Karpas-422 (cell line): ENCODE measurements around the gene SLC25A15. TPM values are rescaled to one million over a fixed set of nuclear protein-coding genes. Genes with fewer than 3 reads are reported as not detected.
"Not testable (repeated sequence)": the region's sequence is repeated elsewhere in the genome, so short reads cannot be mapped to it uniquely, and the experiment has no call there.

Experiments used
- DNase-seq: peaks from one replicate; pipeline ENCODE4 v3.0.0-alpha.2; 2015
- H2AFZ ChIP-seq: fragments of 200-600 bp; sonication (generic); 2 replicates; pipeline ENCODE4 v1.6.1; 2014; ENCODE audit warnings: antibody characterized with exemption, low read length, mixed read lengths
- H3K27ac ChIP-seq: fragments of 200-600 bp; sonication (generic); 2 replicates; pipeline ENCODE4 v1.5.1; 2014; ENCODE audit warnings: mild to moderate bottlenecking, low read length, moderate library complexity
- H3K27me3 ChIP-seq: fragments of 200-600 bp; sonication (generic); 2 replicates; pipeline ENCODE4 v1.6.1; 2014; ENCODE audit warnings: low read length, mixed read lengths
- H3K36me3 ChIP-seq: fragments of 200-600 bp; sonication (generic); 2 replicates; pipeline ENCODE4 v1.6.1; 2014; ENCODE audit warnings: low read length, mixed read lengths; ENCODE audit not compliant: insufficient read depth
- H3K4me1 ChIP-seq: fragments of 200-600 bp; sonication (generic); 2 replicates; pipeline ENCODE4 v1.6.1; 2014; ENCODE audit warnings: mild to moderate bottlenecking, low read length, mixed read lengths
- H3K4me2 ChIP-seq: fragments of 200-600 bp; sonication (generic); 2 replicates; pipeline ENCODE4 v1.6.1; 2014; ENCODE audit warnings: low read length, low read depth, mild to moderate bottlenecking; ENCODE audit not compliant: poor library complexity, severe bottlenecking
- H3K4me3 ChIP-seq: fragments of 200-600 bp; sonication (generic); 2 replicates; pipeline ENCODE4 v1.5.1; 2014; ENCODE audit warnings: mild to moderate bottlenecking, antibody characterized with exemption, low read length, mixed read lengths
- H3K79me2 ChIP-seq: fragments of 200-600 bp; sonication (generic); 2 replicates; pipeline ENCODE4 v1.6.1; 2014; ENCODE audit warnings: mild to moderate bottlenecking, low read length, mixed read lengths
- H3K9ac ChIP-seq: fragments of 200-600 bp; sonication (generic); 2 replicates; pipeline ENCODE4 v1.6.0; 2014; ENCODE audit warnings: low read length
- H3K9me2 ChIP-seq: fragments of 200-600 bp; sonication (generic), shearing (Covaris generic); replicated peaks from 2 replicates; pipeline ENCODE4 v1.6.0; 2014; ENCODE audit warnings: mild to moderate bottlenecking, low read length, moderate library complexity; ENCODE audit not compliant: insufficient read depth
- H3K9me3 ChIP-seq: fragments of 300-700, 200-600 bp; sonication (generic); 2 replicates; pipeline ENCODE4 v1.6.1; 2014; ENCODE audit warnings: low read length, mixed read lengths
- H4K20me1 ChIP-seq: fragments of 200-600 bp; sonication (generic); 2 replicates; pipeline ENCODE4 v1.6.1; 2014; ENCODE audit warnings: mild to moderate bottlenecking, antibody characterized with exemption, low read length, low read depth; ENCODE audit not compliant: insufficient read depth
- total RNA-seq: library from RNA; depleted of rRNA; stranded (reverse); fragments of >200 nt; shearing (Covaris generic); gene quantifications from 2 replicates; pipeline ENCODE4 v1.2.3, GENCODE V29; 2014; ENCODE audit warnings: low replicate concordance

Gene SLC25A15
- total RNA-seq, 1 experiment from 2014 or later: 25.3 TPM

DNA sequence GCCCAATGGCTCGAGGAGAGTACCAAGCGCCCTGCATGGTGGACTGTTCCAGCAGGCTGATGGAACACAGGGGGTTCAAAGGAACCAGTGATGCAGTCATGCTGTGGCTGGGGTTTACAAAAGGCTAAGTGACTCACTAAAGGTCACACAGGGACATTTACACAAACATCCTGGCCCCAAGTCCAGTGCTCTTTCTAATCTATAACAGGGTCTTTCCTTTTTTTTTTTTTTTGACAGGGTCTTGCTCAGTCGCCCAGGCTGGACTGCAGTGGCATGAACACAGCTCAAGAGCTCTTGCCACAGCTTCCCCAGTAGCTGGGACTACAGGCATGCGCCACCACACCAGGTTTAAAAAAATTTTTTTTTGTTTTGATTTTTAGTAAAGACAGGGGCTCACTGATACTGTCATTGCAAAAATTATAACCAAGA lies 2.8 kb upstream of the SLC25A15 start:
- DNase-seq: no peak
- H3K4me2 ChIP-seq: no peak overlapping the region
- H3K27ac ChIP-seq: no peak overlapping the region
- no peak overlapping the region for H3K9ac ChIP-seq
- H3K9me2 ChIP-seq: no peaks in the 10 kb centered on the region
- no peaks in the 10 kb centered on the region for H3K27me3 ChIP-seq
- H3K36me3 ChIP-seq: no peaks in the 10 kb centered on the region
- peaks cover 18% of the 10 kb centered on the region for H3K79me2 ChIP-seq
- H4K20me1 ChIP-seq: no peaks in the 10 kb centered on the region
- H3K4me1 ChIP-seq: peaks cover 23% of the 10 kb centered on the region
- H3K4me3 ChIP-seq: no peak overlapping the region
- no peaks in the 10 kb centered on the region for H3K9me3 ChIP-seq
- H2AFZ ChIP-seq: no peak overlapping the region

DNA sequence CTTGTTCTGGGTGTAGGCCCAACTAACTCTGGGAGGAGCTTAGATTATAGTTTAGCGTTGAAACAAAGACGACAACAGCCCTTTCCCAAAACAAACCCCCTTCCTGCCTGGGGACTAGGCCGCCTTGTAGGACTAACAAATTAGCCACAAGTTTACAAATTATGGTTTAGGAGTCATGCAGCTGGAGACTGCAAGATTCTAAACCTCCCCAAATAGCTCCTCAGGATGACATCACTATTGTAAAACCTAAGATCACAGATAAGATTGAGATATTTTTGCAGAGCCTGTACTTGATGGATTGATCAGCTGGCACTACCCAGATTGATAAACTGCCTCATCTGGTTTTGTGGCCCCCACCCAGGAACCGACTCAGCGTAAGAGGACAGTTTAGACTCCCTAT lies 2.3 kb upstream of the SLC25A15 start:
- H3K4me1 ChIP-seq: peaks cover 28% of the 10 kb centered on the region
- no peaks in the 10 kb centered on the region for H3K9me3 ChIP-seq
- no peak overlapping the region for H2AFZ ChIP-seq
- H3K79me2 ChIP-seq: peaks cover 23% of the 10 kb centered on the region
- H3K27ac ChIP-seq: no peak overlapping the region
- H4K20me1 ChIP-seq: no peaks in the 10 kb centered on the region
- no peak overlapping the region for H3K4me3 ChIP-seq
- H3K27me3 ChIP-seq: no peaks in the 10 kb centered on the region
- H3K9me2 ChIP-seq: no peaks in the 10 kb centered on the region
- H3K9ac ChIP-seq: no peak overlapping the region
- DNase-seq: no peak
- H3K36me3 ChIP-seq: no peaks in the 10 kb centered on the region; the same call in 1 of the 2 replicates
- no peak overlapping the region for H3K4me2 ChIP-seq

DNA sequence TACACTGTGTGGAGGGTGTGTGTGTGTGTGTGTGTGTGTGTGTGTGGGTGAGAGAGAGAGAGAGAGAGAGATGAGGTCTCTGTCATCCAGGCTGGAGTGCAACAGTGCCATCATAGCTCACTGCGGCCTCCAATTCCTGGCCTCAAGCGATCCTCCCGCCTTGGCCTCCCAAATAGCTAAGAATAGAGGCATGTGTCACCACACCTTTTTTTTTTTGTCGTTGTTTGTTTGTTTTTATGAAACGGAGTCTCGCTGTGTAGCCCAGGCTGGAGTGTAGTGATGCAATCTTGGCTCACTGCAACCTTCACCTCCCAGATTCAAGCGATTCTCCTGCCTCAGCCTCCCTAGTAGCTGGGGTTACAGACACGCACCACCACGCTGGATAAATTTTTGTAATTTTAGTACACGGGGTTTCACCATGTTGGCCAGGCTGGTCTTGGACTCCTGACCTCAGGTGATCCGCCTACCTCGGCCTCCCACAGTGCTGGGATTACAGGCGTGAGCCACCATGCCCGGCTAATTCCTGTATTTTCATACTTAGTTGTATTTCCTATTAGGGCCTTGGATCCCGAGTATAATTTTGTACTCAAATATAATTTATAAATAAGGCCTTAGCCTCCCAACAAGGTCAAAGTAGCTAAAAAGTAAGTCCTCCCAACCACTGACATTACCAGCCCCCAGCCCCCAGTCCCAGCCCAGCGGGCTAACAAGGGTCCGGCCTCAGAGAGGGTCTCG lies 704 bp upstream of the SLC25A15 start:
- H4K20me1 ChIP-seq, H3K27me3 ChIP-seq, H2AFZ ChIP-seq, DNase-seq, H3K36me3 ChIP-seq, H3K9me3 ChIP-seq, H3K9me2 ChIP-seq: not testable (repeated sequence)
- Histone ChIP-seq H3K27ac (peak overlapping the region; percentile 89), H3K4me3 (peak overlapping the region; percentile 72), H3K79me2 (peaks cover 39% of the 10 kb centered on the region), H3K4me2 (peak overlapping the region; percentile 90), H3K4me1 (peaks cover 38% of the 10 kb centered on the region), H3K9ac (peak overlapping the region; percentile 82)

DNA sequence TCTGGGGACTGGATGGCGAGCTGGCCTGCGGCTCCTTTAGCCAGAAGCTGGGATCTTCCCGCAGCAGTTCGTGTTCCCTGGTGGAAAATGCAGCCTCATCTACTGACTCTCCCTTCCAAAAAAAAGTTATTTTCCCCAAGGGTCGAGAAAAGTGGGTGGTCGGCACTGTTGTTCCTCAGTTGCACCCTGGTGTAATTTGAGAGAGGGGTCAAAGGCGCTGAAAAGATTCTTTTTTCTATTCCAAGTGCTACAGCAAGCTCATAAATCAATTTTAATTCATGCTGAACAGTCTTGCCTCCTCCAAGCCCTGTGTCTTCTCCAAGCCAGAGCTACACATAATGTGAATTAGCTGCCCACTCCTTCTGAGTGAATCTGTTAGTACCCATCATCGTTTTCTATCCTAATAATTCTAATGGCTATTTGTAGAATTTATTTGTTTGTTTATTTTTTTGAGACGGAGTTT lies 774 bp downstream of the SLC25A15 start:
- Histone ChIP-seq H4K20me1 (no peaks in the 10 kb centered on the region), H3K79me2 (peaks cover 39% of the 10 kb centered on the region), H3K27me3 (no peaks in the 10 kb centered on the region), H3K27ac (peak overlapping the region; percentile 89), H3K9me3 (no peaks in the 10 kb centered on the region), H3K9ac (peak overlapping the region; percentile 82), H3K9me2 (no peaks in the 10 kb centered on the region), H2AFZ (no peak overlapping the region), H3K4me3 (peak overlapping the region; percentile 72), H3K36me3 (peaks cover 9% of the 10 kb centered on the region; the same call in 1 of the 2 replicates), H3K4me1 (peaks cover 33% of the 10 kb centered on the region), H3K4me2 (peak overlapping the region; percentile 90)
- peak; percentile 60 for DNase-seq

DNA sequence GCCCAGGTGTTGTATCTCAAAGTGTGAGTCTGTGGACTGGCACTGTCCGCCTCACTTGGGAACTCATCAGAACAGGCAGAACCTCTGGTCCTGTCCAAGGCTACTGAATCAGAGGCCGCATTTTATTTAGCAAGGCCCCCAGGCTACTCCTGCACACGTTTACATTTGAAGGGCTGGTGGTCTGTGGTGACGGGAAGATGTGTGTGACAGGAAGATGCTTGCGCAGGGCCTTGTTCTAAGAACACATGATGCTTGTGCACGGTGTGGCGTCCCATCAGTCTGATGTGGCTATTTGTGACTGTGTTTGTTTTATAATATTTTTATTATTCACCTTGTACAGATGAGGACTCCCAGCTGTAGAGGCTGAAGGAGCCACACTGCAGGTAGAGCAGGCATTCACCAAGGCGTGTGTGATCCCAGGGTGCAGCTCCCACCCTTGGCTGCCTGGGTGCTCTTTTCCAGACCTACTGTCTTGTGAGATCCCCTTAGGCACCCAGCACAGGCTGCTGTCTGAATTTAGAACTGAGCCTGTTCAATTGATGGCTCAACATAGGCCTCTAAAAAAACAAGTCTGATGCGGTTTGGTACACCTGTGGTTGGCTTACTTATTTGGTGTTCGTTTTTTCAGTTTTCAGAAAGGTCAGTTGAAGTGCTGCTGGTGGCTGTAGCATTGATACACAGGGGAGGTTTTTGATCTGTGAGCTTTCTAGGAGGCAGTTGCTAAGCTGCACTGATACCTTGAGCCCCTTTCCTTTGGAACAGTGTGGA lies 3.1 kb downstream of the SLC25A15 start:
- H3K36me3 ChIP-seq: peaks cover 16% of the 10 kb centered on the region
- no peak overlapping the region for H3K9ac ChIP-seq
- no peak for DNase-seq
- H3K9me3 ChIP-seq: no peaks in the 10 kb centered on the region
- no peaks in the 10 kb centered on the region for H3K9me2 ChIP-seq
- H2AFZ ChIP-seq: no peak overlapping the region
- no peak overlapping the region for H3K4me3 ChIP-seq
- no peaks in the 10 kb centered on the region for H4K20me1 ChIP-seq
- H3K27ac ChIP-seq: no peak overlapping the region
- peaks cover 56% of the 10 kb centered on the region for H3K79me2 ChIP-seq
- no peaks in the 10 kb centered on the region for H3K27me3 ChIP-seq
- peaks cover 33% of the 10 kb centered on the region for H3K4me1 ChIP-seq
- no peak overlapping the region for H3K4me2 ChIP-seq

DNA sequence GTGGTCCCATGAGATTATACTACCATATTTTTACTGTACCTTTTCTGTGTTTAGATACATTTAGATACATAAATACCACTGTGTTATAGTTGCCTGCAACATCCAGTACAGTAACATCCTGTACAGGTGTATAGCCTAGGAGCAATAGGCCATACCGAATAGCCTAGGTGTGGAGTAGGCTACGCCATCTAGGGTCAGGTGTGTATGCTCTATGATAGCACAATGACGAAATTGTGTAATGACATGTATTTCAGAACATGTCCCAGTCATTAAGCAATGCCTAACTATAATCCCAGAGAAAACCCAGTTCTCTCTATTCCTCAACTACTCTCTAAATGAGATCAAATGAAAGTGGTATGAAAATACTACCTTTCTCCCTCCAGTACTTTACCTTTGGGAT lies 3.9 kb downstream of the SLC25A15 start:
- Histone ChIP-seq H3K9ac (no peak overlapping the region), H4K20me1 (no peaks in the 10 kb centered on the region), H3K79me2 (peaks cover 60% of the 10 kb centered on the region), H3K27me3 (no peaks in the 10 kb centered on the region), H3K4me1 (peaks cover 33% of the 10 kb centered on the region), H3K27ac (no peak overlapping the region), H3K9me3 (no peaks in the 10 kb centered on the region), H3K9me2 (no peaks in the 10 kb centered on the region), H3K4me3 (no peak overlapping the region), H2AFZ (no peak overlapping the region), H3K36me3 (peaks cover 19% of the 10 kb centered on the region), H3K4me2 (no peak overlapping the region)
- DNase-seq: no peak

DNA sequence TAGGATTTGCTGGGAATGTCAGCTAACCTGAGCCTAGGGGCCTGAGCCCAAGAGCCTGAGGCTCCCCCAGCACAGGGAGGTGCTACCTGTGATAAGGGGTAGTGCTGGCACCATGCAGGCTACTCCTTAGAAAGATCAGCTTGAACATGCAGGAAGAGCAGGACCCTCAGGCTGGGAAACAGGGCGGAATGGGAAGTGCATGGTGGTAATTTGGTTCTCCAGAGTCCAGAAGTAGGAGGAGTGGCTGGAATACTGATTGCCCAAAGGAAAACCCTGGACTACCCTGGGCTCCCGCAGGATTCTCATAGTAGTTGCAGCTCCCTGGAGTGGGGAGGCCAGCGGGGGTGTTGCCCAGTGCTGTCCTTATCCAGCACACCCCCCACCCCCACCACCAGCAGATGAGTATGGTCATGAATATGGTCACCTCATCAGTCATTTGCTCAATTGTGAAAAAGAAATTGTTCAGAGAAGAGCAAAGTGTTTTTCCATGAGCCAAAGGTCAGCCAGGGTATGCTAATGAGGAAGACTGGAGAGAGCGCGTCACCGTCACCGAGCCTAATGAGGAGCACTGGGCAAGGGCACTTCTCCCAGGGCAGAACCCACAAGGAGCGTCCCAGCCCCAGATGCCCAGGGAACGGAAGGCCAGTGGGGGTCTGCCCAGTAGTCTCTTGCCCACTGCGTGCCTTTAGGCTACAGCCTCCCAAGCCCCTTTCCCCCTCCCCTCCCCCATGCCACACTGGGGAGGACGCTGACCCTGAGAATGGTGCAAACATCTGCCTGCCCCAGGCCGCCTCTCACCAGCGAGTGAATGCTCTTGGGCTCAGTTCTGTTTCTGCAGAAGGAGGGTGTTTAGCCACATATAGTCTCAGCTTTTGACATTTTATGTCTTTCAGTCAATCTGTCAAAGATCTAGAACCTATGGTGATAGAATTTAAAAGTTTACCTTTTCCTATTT lies 5.3 kb downstream of the SLC25A15 start:
- Histone ChIP-seq H3K27ac (no peak overlapping the region), H3K4me1 (peaks cover 30% of the 10 kb centered on the region), H4K20me1 (no peaks in the 10 kb centered on the region), H3K4me2 (no peak overlapping the region), H2AFZ (no peak overlapping the region), H3K4me3 (no peak overlapping the region), H3K9me3 (no peaks in the 10 kb centered on the region), H3K9ac (no peak overlapping the region), H3K27me3 (no peaks in the 10 kb centered on the region), H3K36me3 (peaks cover 26% of the 10 kb centered on the region), H3K9me2 (no peaks in the 10 kb centered on the region), H3K79me2 (peaks cover 62% of the 10 kb centered on the region)
- no peak for DNase-seq
